Right lobe of liver (tissue), 6 donors: ENCODE measurements around the gene HECTD1. TPM values are rescaled to one million over a fixed set of nuclear protein-coding genes. Genes with fewer than 3 reads are reported as not detected.

Experiments used
- ATAC-seq, 4 donors: fragments of 200-7000 bp; cut with Tn5 transposase; one replicate each; pipeline ENCODE4 v1.9.1; 2020; ENCODE audit warnings: mild to moderate bottlenecking in 4 of 4, moderate library complexity in 4 of 4
- DNase-seq, 3 donors: peaks; one replicate each; pipeline ENCODE4 v3.0.0-alpha.2; 2020
- H3K27ac ChIP-seq, 3 donors: fragments of 200-600 bp; one replicate each; pipeline ENCODE4 v1.8.0; 2022
- H3K27me3 ChIP-seq, 2 donors: fragments of 200-600 bp; one replicate each; pipeline ENCODE4 v1.8.0; 2022
- H3K36me3 ChIP-seq, 4 donors: fragments of 200-600 bp; sonication (generic) in 1 of 4; one replicate each; pipeline versions ENCODE4 v1.5.1 to v1.8.0; 2017 to 2022; ENCODE audit warnings: control low read depth in 1 of 4
- H3K4me1 ChIP-seq, 4 donors: fragments of 200-600 bp; sonication (generic) in 1 of 4; one replicate each; pipeline versions ENCODE4 v1.5.1 to v1.8.0; 2017 to 2022; ENCODE audit warnings: control low read depth in 1 of 4
- H3K4me3 ChIP-seq, 3 donors: fragments of 200-600 bp; one replicate each; pipeline ENCODE4 v1.8.0; 2022
- H3K9me3 ChIP-seq, 4 donors: fragments of 200-600 bp; sonication (generic) in 1 of 4; one replicate each; pipeline versions ENCODE4 v1.5.1 to v1.8.0; 2017 to 2022; ENCODE audit warnings: control low read depth in 1 of 4
- CTCF ChIP-seq, 4 donors: fragments of 200-600 bp in 3 of 4; fragments of 450-650 bp in 1 of 4; IDR thresholded peaks; one replicate each; pipeline versions ENCODE4 v1.5.1 to v1.8.0; 2016 to 2022; ENCODE audit warnings: antibody characterized with exemption in 4 of 4, mild to moderate bottlenecking in 2 of 4
- POLR2A ChIP-seq: fragments of 450-650 bp; IDR thresholded peaks from one replicate; pipeline ENCODE4 v1.6.1; 2017; ENCODE audit warnings: antibody characterized with exemption, mild to moderate bottlenecking
- WGBS: methylation state at CpG from one replicate; pipeline ENCODE4 v1.1.6; 2018; ENCODE audit warnings: low coverage, low lambda C conversion rate; ENCODE audit not compliant: insufficient coverage; ENCODE audit errors: missing lambda C conversion rate; 5-methylcytosine and 5-hydroxymethylcytosine counted together
- intact Hi-C, 2 donors: fragments of 100-400 bp; cut with DNase I; formaldehyde crosslinking; loops; one replicate each; pipeline versions ENCODE4 v1.11.2 to v1.14.1; 2022
- total RNA-seq, 6 experiments: library from RNA; depleted of rRNA in 2 of 6; stranded (reverse); fragments of >200 nt in 2 of 6; fragmentation: NEBNext Ultra II Directional in 3 of 6; extraction: Animal tissue kit (Norgen Biotek cat#: 25700) in 3 of 6; gene quantifications; one replicate each; pipeline versions ENCODE4 v1.1.0 to v1.2.4, GENCODE V29; 2016 to 2023
- donor health status: DM: no; HTN: yes; CAD: no.
- donor health status: DM: no; HTN: no; CAD: no.
- donor health status: DM: no; HTN: no; CAD: no.
- donor health status: DM: no; HTN: yes; CAD: no.
- donor health status: DM: no; HTN: yes; CAD: no.

The HECTD1 gene
- total RNA-seq, 6 experiments from 2014 or later, result 77.2 to 167 (median 119) TPM

- Histone ChIP-seq H3K36me3 (no peaks in the 10 kb centered on the region), H3K27me3 (no peaks in the 10 kb centered on the region), H3K9me3 (no peaks in the 10 kb centered on the region), H3K4me3 (peak overlapping the region; percentile 82 to 90 (median 86)), H3K4me1 (peaks cover 0 to 14% (median 4%) of the 10 kb centered on the region in 4 donors), H3K27ac (peak overlapping the region; percentile 99 to 100 (median 99))
- 70% methylated on average over 16 of the region's 16 CpGs for WGBS
- TF ChIP-seq POLR2A, result no peak
- no peak for TF ChIP-seq CTCF (IDR thresholded peaks at IDR 0.05)
- no peak for DNase-seq
- ATAC-seq, result no peak
- intact Hi-C loops, result no loop called here
Observed at GRCh38 chr14:31208546-31209424, 1.2 kb upstream of the HECTD1 start.

DNA sequence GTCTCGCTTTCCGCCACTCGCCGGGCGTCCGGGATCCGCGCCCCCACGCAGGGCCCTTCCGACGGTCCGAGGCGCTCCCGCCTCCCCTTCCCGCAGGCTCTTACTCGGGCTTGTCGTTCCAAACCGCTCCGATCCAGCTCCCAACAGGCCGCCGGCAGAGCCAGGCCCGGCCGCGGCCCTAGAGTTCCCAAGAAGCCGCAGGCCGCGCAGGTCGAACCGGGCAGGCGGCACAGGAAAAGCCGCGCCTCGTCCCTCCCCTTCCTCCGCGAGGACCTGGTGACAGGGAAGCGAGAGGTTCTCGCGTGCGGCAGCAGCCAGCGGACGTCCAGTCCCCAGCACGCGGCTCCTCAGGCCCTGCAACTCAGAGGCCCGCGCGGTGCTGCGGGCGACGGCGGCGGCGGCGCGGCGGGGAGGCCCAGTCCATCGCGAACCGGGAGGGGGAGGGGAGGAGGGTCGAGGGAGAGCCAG is 272 bp downstream of the HECTD1 start:
- Histone ChIP-seq H3K4me1 (peaks cover 0 to 14% (median 4%) of the 10 kb centered on the region in 4 donors), H3K27me3 (no peaks in the 10 kb centered on the region), H3K36me3 (peaks cover 0 to 12% (median 0%) of the 10 kb centered on the region in 4 donors), H3K9me3 (no peaks in the 10 kb centered on the region), H3K27ac (peak overlapping the region; percentile 99 to 100 (median 99)), H3K4me3 (peak overlapping the region; percentile 82 to 90 (median 86))
- intact Hi-C loops, result no loop called here
- DNase-seq (no peak), ATAC-seq (no peak)
- WGBS, result no CpG with 5 or more reads among the region's 59 CpGs
- TF ChIP-seq POLR2A (no peak), CTCF (IDR thresholded peaks at IDR 0.05) (no peak)

GRCh38 chr14:31206536-31207286 is 882 bp downstream of the HECTD1 start:
- no peaks in the 10 kb centered on the region for H3K27me3 ChIP-seq
- DNase-seq (peak; percentile 44 to 66 (median 52)), ATAC-seq (peak; percentile 7 to 32 (median 20))
- H3K4me1 ChIP-seq, result peaks cover 0 to 14% (median 4%) of the 10 kb centered on the region in 4 donors
- TF ChIP-seq POLR2A (no peak), CTCF (IDR thresholded peaks at IDR 0.05) (no peak)
- WGBS, result under 1% methylated on average over 15 of the region's 55 CpGs
- H3K36me3 ChIP-seq, result peaks cover 0 to 16% (median 0%) of the 10 kb centered on the region in 4 donors
- H3K4me3 ChIP-seq, result peak overlapping the region; percentile 82 to 90 (median 86)
- H3K27ac ChIP-seq, result peak overlapping the region; percentile 99 to 100 (median 99)
- H3K9me3 ChIP-seq, result no peaks in the 10 kb centered on the region
- intact Hi-C loops, result no loop called here

- no peak for DNase-seq
Observed at GRCh38 chr14:31205681-31206535, 1.7 kb downstream of the HECTD1 start.

More at GRCh38 chr14:31205681-31206535, 1.7 kb downstream of the HECTD1 start:
- Histone ChIP-seq H3K27ac (peak overlapping the region; percentile 99 to 100 (median 99)), H3K9me3 (no peaks in the 10 kb centered on the region), H3K4me1 (peaks cover 0 to 14% (median 4%) of the 10 kb centered on the region in 4 donors), H3K36me3 (peaks cover 0 to 20% (median 0%) of the 10 kb centered on the region in 4 donors), H3K27me3 (no peaks in the 10 kb centered on the region), H3K4me3 (peak overlapping the region; percentile 82 to 90 (median 86))
- peak; percentile 10 for TF ChIP-seq POLR2A
- no peak for TF ChIP-seq CTCF (IDR thresholded peaks at IDR 0.05)
- 4% methylated on average over 9 of the region's 9 CpGs for WGBS
- intact Hi-C loops, result no loop called here
- ATAC-seq, result peak in 2 of 4 donors; percentile 7 to 9
